COLO829 (cell line): ENCODE measurements around the gene RAB19.
"Not testable (repeated sequence)": the region's sequence is repeated elsewhere in the genome, so short reads cannot be mapped to it uniquely, and the experiment has no call there.

Experiments
- DNase-seq: peaks from one replicate; pipeline ENCODE4 v3.0.0; 2012; ENCODE audit warnings: low spot score

RAB19 gene

DNA sequence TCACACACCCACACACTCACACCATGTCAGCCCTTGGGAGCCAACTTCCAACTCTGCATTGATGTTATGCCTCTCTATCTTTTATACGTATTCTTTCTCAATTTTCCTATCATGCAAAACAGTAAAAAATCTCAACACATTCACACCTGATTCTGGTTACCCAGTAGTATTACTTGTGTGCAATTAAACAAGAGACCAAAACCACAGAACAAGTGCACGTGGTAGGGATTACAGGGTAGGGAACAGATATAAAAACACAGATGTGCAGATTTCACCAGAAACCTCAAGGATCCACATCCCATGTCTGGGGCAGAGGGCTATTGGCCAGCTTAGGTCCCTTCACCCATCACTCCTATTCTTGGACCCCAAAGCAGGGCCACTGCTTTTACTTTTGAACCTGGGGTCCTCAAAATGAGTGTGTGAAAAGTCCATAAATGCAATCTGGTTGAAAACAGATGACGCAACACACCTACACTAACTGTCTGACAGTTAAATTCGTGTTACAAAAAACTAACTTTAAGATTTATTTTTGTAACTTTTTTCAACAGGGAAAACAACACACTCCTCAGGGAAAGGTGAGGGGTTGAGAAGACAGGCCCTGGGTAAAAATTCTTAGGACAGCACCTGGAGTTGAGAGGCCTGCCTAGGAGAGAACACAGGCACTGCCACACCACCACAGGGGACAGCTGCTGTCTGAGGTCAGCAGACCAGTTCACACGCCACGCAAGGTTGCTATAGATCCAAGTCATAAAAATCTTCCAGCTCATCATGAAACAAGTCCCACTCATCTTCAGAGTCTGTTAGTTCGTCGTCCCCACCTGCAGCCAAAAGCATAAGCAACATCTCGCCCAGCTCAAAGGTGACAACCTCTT is 50.2 kb downstream of the RAB19 start:
- DNase-seq = not testable (repeated sequence)

DNA sequence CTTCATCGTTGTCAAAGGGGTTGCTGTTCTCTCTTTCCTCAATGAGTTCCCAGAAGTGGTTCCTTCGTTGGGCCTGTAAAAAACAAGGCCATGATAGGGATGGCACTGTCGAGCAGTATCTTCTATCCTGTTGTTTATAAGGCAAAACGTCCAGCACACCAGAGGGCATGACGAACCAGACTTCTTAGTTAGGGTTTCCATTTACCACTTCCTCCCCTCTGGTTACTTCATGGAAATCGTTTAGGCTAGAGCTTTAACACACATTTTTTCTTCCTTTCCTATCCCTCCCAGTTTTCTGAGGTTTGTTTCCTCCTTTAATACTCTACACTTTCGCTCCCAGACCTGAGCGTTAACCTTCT is 50.8 kb downstream of the RAB19 start:
- no peak for DNase-seq

DNA sequence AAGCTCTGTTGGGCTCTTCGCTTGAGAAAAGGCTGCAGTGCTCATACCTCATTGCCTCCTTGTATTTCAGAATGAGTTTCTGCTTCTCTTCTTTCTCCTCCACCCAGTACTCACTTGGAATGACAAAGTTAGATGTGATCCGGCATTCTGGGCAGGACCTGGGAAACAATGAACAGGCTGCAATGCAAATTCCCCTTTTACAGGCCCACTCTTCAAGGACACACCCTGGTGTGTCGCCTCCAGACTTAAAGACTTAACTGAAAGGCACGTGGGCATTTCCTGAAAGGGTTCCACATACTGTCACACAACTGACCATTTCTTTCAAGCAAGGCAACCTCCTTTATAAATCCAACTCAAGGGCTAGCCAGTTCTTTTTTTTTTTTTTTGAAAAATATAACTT is 51.9 kb downstream of the RAB19 start:
- no peak for DNase-seq

GRCh38 chr7:140456551-140457051 is 52.7 kb downstream of the RAB19 start:
- DNase-seq = no peak

DNA sequence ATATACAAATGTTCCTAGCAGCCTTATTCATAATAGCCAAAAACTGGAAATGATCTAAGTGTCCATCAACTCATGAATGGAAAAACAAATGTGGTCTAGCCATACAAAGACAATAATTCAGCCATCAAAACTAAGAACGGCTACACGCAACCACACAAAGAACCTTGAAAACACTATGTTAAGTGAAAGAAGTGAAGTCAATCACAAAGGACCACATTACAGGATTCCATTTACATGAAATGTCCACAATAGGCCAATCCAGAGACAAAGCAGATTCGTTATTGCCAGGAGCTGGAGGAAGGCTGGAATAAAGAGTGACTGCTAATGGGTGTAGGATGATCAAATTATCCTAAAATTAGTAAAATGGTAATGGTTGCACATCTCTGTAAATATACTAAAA is 54.3 kb downstream of the RAB19 start:
- no peak for DNase-seq

GRCh38 chr7:140458916-140459315 is 55.1 kb downstream of the RAB19 start:
- no peak for DNase-seq

DNA sequence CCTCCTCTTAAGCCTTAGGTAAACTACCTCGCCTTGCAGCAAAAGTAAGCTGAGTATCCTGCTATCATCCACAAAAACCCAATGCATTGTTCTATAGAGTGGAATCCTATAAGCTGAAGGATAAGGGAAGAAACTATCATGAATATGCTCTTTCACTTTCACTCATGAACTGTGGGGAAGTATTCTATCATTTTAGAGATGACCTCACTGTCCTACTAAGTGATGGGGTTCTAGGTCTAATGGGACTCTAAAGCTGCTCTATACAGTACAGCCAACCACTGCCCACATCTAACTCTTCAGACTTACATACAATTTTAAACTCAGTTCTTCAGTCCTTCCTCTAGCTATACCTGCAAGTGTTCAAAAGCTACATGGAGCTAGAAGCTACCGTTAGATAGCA is 59.3 kb downstream of the RAB19 start:
- DNase-seq = no peak

- peak; percentile 85 for DNase-seq
These were observed 72.0 kb downstream of the RAB19 start for GRCh38 chr7:140475747-140476333.

- DNase-seq = no peak
These were observed 72.9 kb downstream of the RAB19 start for GRCh38 chr7:140476698-140477261.
